HEK293T (cell line): ENCODE measurements around the gene CDHR5.
"Not testable (repeated sequence)": the region's sequence is repeated elsewhere in the genome, so short reads cannot be mapped to it uniquely, and the experiment has no call there.

Source experiments
- BHLHE40 ChIP-seq: fragments of 450-650 bp; IDR thresholded peaks from 2 replicates; pipeline ENCODE4 v1.6.1; 2016; ENCODE audit warnings: mild to moderate bottlenecking, moderate library complexity, borderline replicate concordance
- CTBP1 ChIP-seq: fragments of 450-650 bp; IDR thresholded peaks from 2 replicates; pipeline ENCODE4 v1.6.1; 2016; ENCODE audit warnings: borderline replicate concordance
- ELF4 ChIP-seq: fragments of 450-650 bp; IDR thresholded peaks from 2 replicates; pipeline ENCODE4 v1.6.1; 2017; ENCODE audit warnings: antibody characterized with exemption
- FOXA1 ChIP-seq: fragments of 450-650 bp; IDR thresholded peaks from 2 replicates; pipeline ENCODE4 v1.6.1; 2016; ENCODE audit warnings: mild to moderate bottlenecking
- FOXK2 ChIP-seq: fragments of 450-650 bp; IDR thresholded peaks from 2 replicates; pipeline ENCODE4 v1.6.1; 2016; ENCODE audit warnings: mild to moderate bottlenecking
- FOXM1 ChIP-seq: fragments of 450-650 bp; IDR thresholded peaks from 2 replicates; pipeline ENCODE4 v1.6.1; 2017; ENCODE audit warnings: mild to moderate bottlenecking, borderline replicate concordance
- LEF1 ChIP-seq: fragments of 450-650 bp; IDR thresholded peaks from 2 replicates; pipeline ENCODE4 v1.6.1; 2017; ENCODE audit warnings: mild to moderate bottlenecking, borderline replicate concordance
- SP1 ChIP-seq: fragments of 450-650 bp; IDR thresholded peaks from 2 replicates; pipeline ENCODE4 v1.6.1; 2017
- ZNF384 ChIP-seq: fragments of 450-650 bp; IDR thresholded peaks from 2 replicates; pipeline ENCODE4 v1.6.1; 2016

DNA sequence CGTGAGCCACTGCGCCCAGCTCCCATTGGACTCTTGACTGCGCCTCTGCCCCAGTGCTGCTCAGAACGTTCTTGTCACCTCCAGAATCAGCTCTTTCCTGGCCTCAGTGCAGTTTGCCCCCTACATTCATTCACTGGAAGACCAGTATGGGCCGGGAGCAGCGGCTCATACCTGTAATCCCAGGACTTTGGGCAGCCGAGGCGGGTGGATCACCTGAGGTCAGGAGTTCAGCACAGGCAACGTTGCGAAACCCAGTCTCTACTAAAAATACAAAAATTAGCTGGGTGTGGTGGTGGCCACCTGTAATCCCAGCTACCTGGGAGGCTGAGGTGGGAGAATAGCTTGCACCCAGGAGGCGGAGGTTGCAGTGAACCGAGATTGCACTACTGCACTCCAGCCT, 29.7 kb upstream of the CDHR5 start:
- not testable (repeated sequence) for TF ChIP-seq BHLHE40, LEF1, ELF4, FOXK2, FOXM1, FOXA1, CTBP1, SP1, ZNF384
